K562 (cell line): ENCODE data around the gene SMIM13. TPM values are rescaled to one million over a fixed set of nuclear protein-coding genes. Genes with fewer than 3 reads are reported as not detected.
"Not testable (repeated sequence)": the region's sequence is repeated elsewhere in the genome, so short reads cannot be mapped to it uniquely, and the experiment has no call there.

Experiments
- ATAC-seq: fragments of 200-7000 bp; cut with Tn5 transposase; 3 replicates; pipeline ENCODE4 v1.9.1; 2020; ENCODE audit warnings: moderate library complexity
- BruUV-seq: library from RNA; stranded (reverse); fragments of 400-500 nt; replicated peaks from 2 replicates; lab custom pipeline; 2021; lab: Mats Ljungman, UMichigan
- CTCF ChIA-PET: fragments of 300-600 bp; formaldehyde crosslinking; extraction: SDS; loops from one replicate; lab custom pipeline; 2021; ENCODE audit warnings: low intra/inter-chr PET ratio; lab: Yijun Ruan, JAX
- POLR2A ChIA-PET: fragments of 300-600, 350-650 bp; sonication (Branson Sonifier 250); formaldehyde crosslinking; extraction: SDS; loops from one replicate; lab custom pipeline; 2021; ENCODE audit warnings: antibody characterized with exemption, inconsistent platforms; lab: Yijun Ruan, JAX
- DNase-seq, 4 experiments: peaks; one replicate each; pipeline versions ENCODE4 v3.0.0 to v3.0.0-alpha.2; 2011 to 2018; ENCODE audit warnings: low spot score in 3 of 4, mixed read lengths in 3 of 4; ENCODE audit errors: extremely low read depth in 1 of 4
- FAIRE-seq: peaks from 2 replicates; lab custom pipeline; 2011; peaks lifted over from hg19 to GRCh38; lab: Jason Lieb, UNC
- H2AFZ ChIP-seq: 2 replicates; pipeline ENCODE4 v1.6.0; 2011; ENCODE audit warnings: low read depth, low read length, control low read depth, inconsistent platforms
- H3K27ac ChIP-seq: fragments of 200-600 bp; 3 replicates; pipeline ENCODE4 v1.8.0; 2011; ENCODE audit warnings: low read depth, mild to moderate bottlenecking, control low read depth, inconsistent platforms, low read length, moderate library complexity, mixed read lengths; ENCODE audit errors: extremely low read depth
- H3K27me3 ChIP-seq, 2 experiments: fragments of 300-600 bp in 1 of 2; 2 replicates in 1 of 2; 3 replicates in 1 of 2; pipeline versions ENCODE4 v1.6.0 to v1.8.0; 2011; ENCODE audit warnings: inconsistent platforms in 2 of 2, low read length in 2 of 2, mild to moderate bottlenecking in 1 of 2, mixed read lengths in 1 of 2, moderate library complexity in 1 of 2; ENCODE audit not compliant: control insufficient read depth in 2 of 2, insufficient read depth in 2 of 2
- H3K36me3 ChIP-seq: fragments of 300-600 bp; 3 replicates; pipeline ENCODE4 v1.8.0; 2011; ENCODE audit warnings: mild to moderate bottlenecking, low read length, inconsistent platforms; ENCODE audit not compliant: control insufficient read depth, insufficient read depth
- H3K4me1 ChIP-seq, 2 experiments: fragments of 200-600 bp in 1 of 2; replicated peaks in 1 of 2; 2 replicates in 1 of 2; 3 replicates in 1 of 2; pipeline versions ENCODE4 v1.5.1 to v1.8.0; 2011; ENCODE audit warnings: inconsistent platforms in 2 of 2, low read length in 2 of 2, mild to moderate bottlenecking in 1 of 2, mixed read lengths in 1 of 2, moderate library complexity in 1 of 2; ENCODE audit not compliant: control insufficient read depth in 2 of 2, insufficient read depth in 2 of 2
- H3K4me2 ChIP-seq: 2 replicates; pipeline ENCODE4 v1.6.1; 2011; ENCODE audit warnings: low read length, control low read depth, inconsistent platforms, mixed read lengths; ENCODE audit not compliant: insufficient read depth
- H3K4me3 ChIP-seq: fragments of 200-600 bp; sonication (generic), shearing (Covaris generic); 2 replicates; pipeline ENCODE4 v1.5.1; 2016; ENCODE audit warnings: control low read depth, inconsistent platforms
- H3K79me2 ChIP-seq: fragments of 200-600 bp; 3 replicates; pipeline ENCODE4 v1.8.0; 2011; ENCODE audit warnings: low read length, inconsistent platforms; ENCODE audit not compliant: control insufficient read depth, insufficient read depth
- H3K9ac ChIP-seq, 2 experiments: 2 replicates each; pipeline versions ENCODE4 v1.6.0 to v1.6.1; 2011; ENCODE audit warnings: low read depth in 2 of 2, low read length in 2 of 2, control low read depth in 1 of 2, inconsistent platforms in 1 of 2, mild to moderate bottlenecking in 1 of 2, mixed read lengths in 1 of 2; ENCODE audit not compliant: insufficient read depth in 1 of 2
- H3K9me1 ChIP-seq: one replicate; pipeline ENCODE4 v1.6.0; 2011; ENCODE audit warnings: inconsistent platforms, mild to moderate bottlenecking, low read length, moderate library complexity; ENCODE audit not compliant: control insufficient read depth, insufficient read depth
- H3K9me3 ChIP-seq: replicated peaks from 2 replicates; pipeline ENCODE4 v1.5.1; 2011; ENCODE audit warnings: low read depth, low read length, inconsistent platforms; ENCODE audit not compliant: control insufficient read depth, insufficient read depth
- H4K20me1 ChIP-seq: replicated peaks from 2 replicates; pipeline ENCODE4 v1.6.1; 2011; ENCODE audit warnings: low read length, inconsistent platforms, mixed read lengths; ENCODE audit not compliant: control insufficient read depth, insufficient read depth
- PKNOX1 ChIP-seq: fragments of 450-650 bp; IDR thresholded peaks from 2 replicates; pipeline ENCODE4 v1.6.1; 2016
- ZNF384 ChIP-seq: IDR thresholded peaks from 2 replicates; pipeline ENCODE4 v1.6.1; 2012; ENCODE audit warnings: low read depth, low read length, improper control_type of control experiment
- WGBS: fragments of 100-300 bp; shearing (Covaris generic); methylation state at CpG from one replicate; pipeline ENCODE4 v1.1.6; 2016; ENCODE audit warnings: low coverage, mixed read lengths; ENCODE audit not compliant: insufficient coverage; ENCODE audit errors: missing lambda C conversion rate; 5-methylcytosine and 5-hydroxymethylcytosine counted together
- in situ Hi-C: fragments of 300-500 bp; cut with MboI; formaldehyde crosslinking; loops from 4 replicates; pipeline ENCODE4 v1.15.0; 2018; ENCODE audit warnings: inconsistent platforms, mixed read lengths
- intact Hi-C: fragments of 100-400 bp; cut with micrococcal nuclease; formaldehyde crosslinking; loops from 2 replicates; pipeline ENCODE4 v1.14.2; 2022
- polyA plus RNA-seq, 8 experiments: library from polyadenylated mRNA; depleted of rRNA in 4 of 8; stranded (reverse) in 5 of 8; unstranded in 3 of 8; fragments of >200 nt; fragmentation: Nextera tagmentation in 2 of 8; fragmentation: Illumina TruSeq in 1 of 8; extraction: Ambion mirVana in 2 of 8; extraction: Trizol in 1 of 8; gene quantifications; 2 replicates each; pipeline versions ENCODE4 v1.2.1 to v1.2.3, GENCODE V29; 2011 to 2014; ENCODE audit warnings: inconsistent platforms in 1 of 8, missing spikeins in 1 of 8
- total RNA-seq, 7 experiments: library from RNA; depleted of rRNA in 6 of 7; stranded (reverse); fragments of >200 nt in 6 of 7; fragmentation: Illumina TruSeq in 2 of 7; extraction: Trizol in 2 of 7; gene quantifications; 2 replicates each; pipeline versions ENCODE4 v1.2.1 to v1.2.3, GENCODE V29; 2011 to 2021; ENCODE audit warnings: low replicate concordance in 1 of 7

The SMIM13 gene
- total and polyA plus RNA-seq, 9 of the 15 experiments (the other 6 are each of a cell fraction or from before 2014, with no cell fraction given) = 5.5 to 24.8 (median 11.7) TPM

- DNase-seq, H3K9me1 ChIP-seq, H3K4me2 ChIP-seq, H3K27me3 ChIP-seq, BruUV-seq, H4K20me1 ChIP-seq, CTCF ChIA-PET, H3K36me3 ChIP-seq, H3K4me3 ChIP-seq, H3K9ac ChIP-seq, in situ Hi-C loops, H3K9me3 ChIP-seq, H3K27ac ChIP-seq, FAIRE-seq, H2AFZ ChIP-seq, intact Hi-C loops, ATAC-seq: not testable (repeated sequence)
- peaks cover 15 to 16% of the 10 kb centered on the region in 2 experiments for H3K4me1 ChIP-seq
- peaks cover 41% of the 10 kb centered on the region for H3K79me2 ChIP-seq
- TF ChIP-seq ZNF384 (peak; percentile 50), PKNOX1 (peak; percentile 50)
- POLR2A ChIA-PET = interaction anchor here (1.4 to 1.5 kb wide), 2 partner anchors 9 to 22 kb away, joined by 5 to 6 read pairs; partner anchors contain the start of gene SMIM13
- 56% methylated on average over 9 of the region's 11 CpGs for whole genome bisulfite sequencing
Observed at GRCh38 chr6:11115808-11116536, 22.3 kb downstream of the SMIM13 start.
